IMR-90 (cell line): ENCODE measurements around the gene JAKMIP3.

Source experiments
- BHLHE40 ChIP-seq: fragments of 150-350 bp; IDR thresholded peaks from 2 replicates; pipeline ENCODE4 v1.6.1; 2016; ENCODE audit warnings: mild to moderate bottlenecking, low read depth, low read length
- CTCF ChIP-seq: conservative IDR thresholded peaks from 2 replicates; pipeline ENCODE4 v1.5.1; 2012; ENCODE audit warnings: mild to moderate bottlenecking, low read depth, low read length, improper control_type of control experiment
- MAFK ChIP-seq: IDR thresholded peaks from 2 replicates; pipeline ENCODE4 v1.6.1; 2012; ENCODE audit warnings: low read depth, low read length, improper control_type of control experiment
- POLR2A ChIP-seq: IDR thresholded peaks from 2 replicates; pipeline ENCODE4 v1.6.1; 2012; ENCODE audit warnings: mild to moderate bottlenecking, low read depth, low read length

GRCh38 chr10:132021504-132022143 is 44.1 kb upstream of the JAKMIP3 start:
- TF ChIP-seq POLR2A (no peak), CTCF (no peak), MAFK (no peak), BHLHE40 (no peak)
